Heart right ventricle (tissue), 16 donors: ENCODE measurements around the gene GOLGA6L10. TPM values are rescaled to one million over a fixed set of nuclear protein-coding genes. Genes with fewer than 3 reads are reported as not detected.

ENCODE experiments used
- ATAC-seq, 8 donors: fragments of 200-7000 bp; cut with Tn5 transposase; one replicate each; pipeline ENCODE4 v1.9.1; 2020; ENCODE audit warnings: mild to moderate bottlenecking in 8 of 8, moderate library complexity in 8 of 8, moderate number of reproducible peaks in 1 of 8
- DNase-seq, 2 donors: peaks; one replicate each; pipeline ENCODE4 v3.0.0-alpha.2; 2020
- H3K27ac ChIP-seq, 10 donors: fragments of 200-600 bp; sonication (generic) in 2 of 10; one replicate each; pipeline versions ENCODE4 v1.5.0 to v1.8.0; 2020 to 2022; ENCODE audit warnings: mild to moderate bottlenecking in 3 of 10
- H3K27me3 ChIP-seq, 7 donors: fragments of 200-600 bp; one replicate each; pipeline ENCODE4 v1.8.0; 2021 to 2022; ENCODE audit warnings: mild to moderate bottlenecking in 2 of 7
- H3K36me3 ChIP-seq, 9 donors: fragments of 200-600 bp; sonication (generic) in 1 of 9; one replicate each; pipeline versions ENCODE4 v1.5.0 to v1.8.0; 2020 to 2022; ENCODE audit warnings: mild to moderate bottlenecking in 2 of 9
- H3K4me1 ChIP-seq, 9 donors: fragments of 200-600 bp; sonication (generic) in 1 of 9; one replicate each; pipeline versions ENCODE4 v1.5.0 to v1.8.0; 2020 to 2022; ENCODE audit warnings: mild to moderate bottlenecking in 4 of 9
- H3K4me3 ChIP-seq, 10 donors: fragments of 200-600 bp; sonication (generic) in 2 of 10; one replicate each; pipeline versions ENCODE4 v1.5.0 to v1.8.0; 2020 to 2022; ENCODE audit warnings: mild to moderate bottlenecking in 7 of 10, moderate library complexity in 2 of 10
- H3K9me3 ChIP-seq, 11 donors: fragments of 200-600 bp in 10 of 11; sonication (generic) in 2 of 11; one replicate each; pipeline versions ENCODE4 v1.5.0 to v1.8.0; 2013 to 2022; ENCODE audit warnings: mild to moderate bottlenecking in 2 of 11, control low read depth in 1 of 11, moderate library complexity in 1 of 11
- WGBS, 2 donors: extraction: QIAGEN DNeasy Blood & Tissue Kit; methylation state at CpG; one replicate each; pipeline ENCODE4 v1.1.7; 2013; ENCODE audit warnings: inconsistent platforms in 1 of 2; 5-methylcytosine and 5-hydroxymethylcytosine counted together
- intact Hi-C, 10 donors: fragments of 100-400 bp; cut with DNase I; formaldehyde crosslinking; loops; one replicate each; pipeline versions ENCODE4 v1.11.1 to v1.14.2; 2022
- polyA plus RNA-seq, 2 donors: library from polyadenylated mRNA; stranded (reverse); fragments of 200-250 nt; gene quantifications; one replicate each; pipeline ENCODE4 v1.2.3, GENCODE V29; 2013
- total RNA-seq, 10 donors: library from RNA; stranded (reverse); fragmentation: NEBNext Ultra II Directional in 3 of 10; extraction: Animal tissue kit (Norgen Biotek cat#: 25700) in 3 of 10; gene quantifications; one replicate each; pipeline versions ENCODE4 v1.2.1 to v1.2.4, GENCODE V29; 2021 to 2023
- TF ChIP-seq, protein P1 (sequence below), 9 donors: fragments of 200-600 bp; sonication (generic) in 2 of 9; IDR thresholded peaks; one replicate each; pipeline versions ENCODE4 v1.5.0 to v1.8.0; 2021 to 2022; ENCODE audit warnings: antibody characterized with exemption in 9 of 9, mild to moderate bottlenecking in 5 of 9, moderate library complexity in 1 of 9
- donor health status: Arrhythmogenic right ventricular cardiomyopathy.
- donor health status: ischemic (EF 13 %, LVEDD 7.1; RV severe dilation, severe dysfunction).
- donor health status: healthy with polysubstance abuse.
- donor health status: DM: no; HTN: yes; CAD: no.
- donor health status: DM: no; HTN: no; CAD: no.
- donor health status: ischemic (EF 25% LVEDD 6.9; RV normal size, moderate dysfunction).
- donor health status: ischemic (EF 25% LVEDD 5.7; RV mildly dilated, moderate dysfunction).
- donor health status: healthy.
- donor health status: DM: yes; HTN: yes; CAD: no.
- donor health status: Ischemic cardiomyopathy.
- donor health status: ischemic (EF 35%, LVEDD 5.7; RV mildly dilated, moderate dysfunction).
- donor health status: nonischemic (EF 11% LVEDD 7.7; RV severe dilation, severe dysfunction).
- donor health status: DM: yes; HTN: yes; CAD: no.
- donor health status: PGD.
- donor health status: ischemic (EF 29% LVEDD 5.4; RV normal size, mild dysfunction).
- donor health status: nonischemic (EF 23%, LVEDD 6.1; RV moderate dilation, normal function).

Gene GOLGA6L10
- total and polyA plus RNA-seq, 12 donors = 0.34 to 5.3 (median 0.62) TPM

DNA sequence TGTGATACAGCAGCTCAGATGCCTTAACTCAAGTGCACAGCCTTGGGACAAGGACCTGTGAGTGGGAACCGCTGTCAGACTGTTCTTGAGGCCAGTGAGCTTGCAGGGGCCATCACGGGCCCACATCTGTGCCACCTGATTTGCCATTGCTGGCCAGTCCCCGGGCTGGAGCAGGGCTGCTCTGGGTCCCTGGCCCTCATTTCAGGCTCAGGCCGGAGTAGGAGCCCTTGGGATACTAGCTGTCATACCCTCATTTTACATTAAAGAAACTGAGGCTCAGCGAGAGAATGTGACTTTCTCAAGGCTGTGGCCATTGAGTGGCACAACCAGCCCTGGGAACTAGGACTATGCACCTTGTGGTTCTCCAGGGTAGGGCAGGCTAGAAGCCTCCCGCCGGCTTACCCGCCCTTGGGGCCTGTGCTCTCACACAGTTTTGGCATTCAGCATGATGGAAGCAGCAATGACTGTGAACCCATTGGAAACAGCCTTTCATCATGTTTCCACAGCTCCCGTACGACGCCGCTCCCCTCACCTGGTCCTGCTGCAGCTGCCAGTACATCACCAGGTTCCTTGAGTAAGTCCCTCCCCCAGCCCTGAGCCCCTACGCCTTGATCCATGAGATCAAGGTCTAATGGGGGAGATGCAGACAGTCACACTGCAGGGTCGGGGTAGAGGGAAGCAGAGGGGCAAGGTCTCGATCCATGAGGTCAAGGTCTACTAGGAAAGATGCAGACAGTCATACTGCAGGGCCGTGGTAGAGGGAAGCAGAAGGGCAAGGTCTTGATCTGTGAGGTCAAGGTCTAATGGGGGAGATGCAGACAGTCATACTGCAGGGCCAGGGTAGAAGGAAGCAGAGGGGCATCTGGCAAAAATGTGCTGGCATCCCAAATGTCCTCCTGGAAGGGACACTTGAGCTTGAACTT is 42.2 kb downstream of the GOLGA6L10 start:
- intact Hi-C loops = no loop called here
- H3K27ac ChIP-seq = no peak overlapping the region
- 87 to 89% methylated on average over 16 of the region's 16 CpGs for WGBS, 2 donors
- TF ChIP-seq, protein P1, sequence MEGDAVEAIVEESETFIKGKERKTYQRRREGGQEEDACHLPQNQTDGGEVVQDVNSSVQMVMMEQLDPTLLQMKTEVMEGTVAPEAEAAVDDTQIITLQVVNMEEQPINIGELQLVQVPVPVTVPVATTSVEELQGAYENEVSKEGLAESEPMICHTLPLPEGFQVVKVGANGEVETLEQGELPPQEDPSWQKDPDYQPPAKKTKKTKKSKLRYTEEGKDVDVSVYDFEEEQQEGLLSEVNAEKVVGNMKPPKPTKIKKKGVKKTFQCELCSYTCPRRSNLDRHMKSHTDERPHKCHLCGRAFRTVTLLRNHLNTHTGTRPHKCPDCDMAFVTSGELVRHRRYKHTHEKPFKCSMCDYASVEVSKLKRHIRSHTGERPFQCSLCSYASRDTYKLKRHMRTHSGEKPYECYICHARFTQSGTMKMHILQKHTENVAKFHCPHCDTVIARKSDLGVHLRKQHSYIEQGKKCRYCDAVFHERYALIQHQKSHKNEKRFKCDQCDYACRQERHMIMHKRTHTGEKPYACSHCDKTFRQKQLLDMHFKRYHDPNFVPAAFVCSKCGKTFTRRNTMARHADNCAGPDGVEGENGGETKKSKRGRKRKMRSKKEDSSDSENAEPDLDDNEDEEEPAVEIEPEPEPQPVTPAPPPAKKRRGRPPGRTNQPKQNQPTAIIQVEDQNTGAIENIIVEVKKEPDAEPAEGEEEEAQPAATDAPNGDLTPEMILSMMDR (IDR thresholded peaks at IDR 0.05) = no peak
- H3K36me3 ChIP-seq = no peaks in the 10 kb centered on the region
- peaks cover 0 to 12% (median 0%) of the 10 kb centered on the region in 11 donors for H3K9me3 ChIP-seq
- no peaks in the 10 kb centered on the region for H3K4me1 ChIP-seq
- H3K27me3 ChIP-seq = no peaks in the 10 kb centered on the region
- no peak overlapping the region for H3K4me3 ChIP-seq
- DNase-seq (no peak), ATAC-seq (no peak)

DNA sequence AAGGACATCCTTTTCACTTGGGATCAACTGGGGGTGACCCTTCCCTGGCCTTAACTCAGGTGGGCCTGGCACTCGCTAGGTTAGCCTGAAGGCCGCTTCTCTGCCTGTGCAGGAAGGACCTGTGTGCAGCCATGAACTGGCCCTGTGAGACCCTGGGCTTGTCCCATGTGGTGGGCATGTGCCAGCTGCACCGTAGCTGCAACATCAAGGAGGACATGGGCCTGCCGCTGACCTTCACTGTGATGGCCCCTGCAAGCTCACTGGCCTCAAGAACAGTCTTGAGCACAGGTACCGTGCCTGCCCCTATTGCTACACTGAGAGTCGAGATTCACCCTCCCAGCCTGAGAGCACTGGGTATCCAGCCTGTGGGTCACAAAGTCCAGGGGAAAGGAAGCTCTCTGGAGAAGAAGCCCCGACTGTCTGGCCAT is 43.6 kb downstream of the GOLGA6L10 start:
- H3K27me3 ChIP-seq = no peaks in the 10 kb centered on the region
- no peak overlapping the region for H3K27ac ChIP-seq
- peaks cover 0 to 9% (median 0%) of the 10 kb centered on the region in 9 donors for H3K4me1 ChIP-seq
- peaks cover 0 to 10% (median 0%) of the 10 kb centered on the region in 11 donors for H3K9me3 ChIP-seq
- DNase-seq (no peak), ATAC-seq (no peak)
- H3K36me3 ChIP-seq = no peaks in the 10 kb centered on the region
- no peak overlapping the region for H3K4me3 ChIP-seq
- 89 to 92% methylated on average over 7 of the region's 7 CpGs for WGBS, 2 donors
- TF ChIP-seq, protein P1 (IDR thresholded peaks at IDR 0.05) = no peak
- intact Hi-C loops = no loop called here

DNA sequence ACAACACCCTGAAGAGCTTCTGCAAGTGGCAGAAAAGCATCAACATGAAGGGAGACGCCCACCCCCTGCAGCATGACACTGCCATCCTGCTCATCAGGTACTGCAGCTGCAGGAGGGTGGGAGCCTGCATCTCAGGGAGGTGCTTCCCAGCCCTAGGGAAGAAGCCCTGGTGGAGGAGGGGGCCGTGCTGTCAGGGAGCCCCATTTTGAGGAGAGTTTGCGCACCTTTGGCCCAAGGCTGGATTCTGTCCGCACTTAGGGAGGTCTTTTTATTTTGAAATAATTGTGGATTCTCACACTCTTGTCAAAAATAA is 44.5 kb downstream of the GOLGA6L10 start:
- Histone ChIP-seq H3K9me3 (peaks cover 0 to 1% (median 0%) of the 10 kb centered on the region in 11 donors), H3K4me1 (peaks cover 0 to 11% (median 0%) of the 10 kb centered on the region in 9 donors), H3K36me3 (no peaks in the 10 kb centered on the region), H3K4me3 (no peak overlapping the region), H3K27ac (no peak overlapping the region), H3K27me3 (no peaks in the 10 kb centered on the region)
- ATAC-seq = no peak
- TF ChIP-seq, protein P1 (IDR thresholded peaks at IDR 0.05) = no peak
- intact Hi-C loops = no loop called here
- DNase-seq = no peak
- WGBS, 2 donors = 83 to 92% methylated on average over 4 of the region's 4 CpGs

DNA sequence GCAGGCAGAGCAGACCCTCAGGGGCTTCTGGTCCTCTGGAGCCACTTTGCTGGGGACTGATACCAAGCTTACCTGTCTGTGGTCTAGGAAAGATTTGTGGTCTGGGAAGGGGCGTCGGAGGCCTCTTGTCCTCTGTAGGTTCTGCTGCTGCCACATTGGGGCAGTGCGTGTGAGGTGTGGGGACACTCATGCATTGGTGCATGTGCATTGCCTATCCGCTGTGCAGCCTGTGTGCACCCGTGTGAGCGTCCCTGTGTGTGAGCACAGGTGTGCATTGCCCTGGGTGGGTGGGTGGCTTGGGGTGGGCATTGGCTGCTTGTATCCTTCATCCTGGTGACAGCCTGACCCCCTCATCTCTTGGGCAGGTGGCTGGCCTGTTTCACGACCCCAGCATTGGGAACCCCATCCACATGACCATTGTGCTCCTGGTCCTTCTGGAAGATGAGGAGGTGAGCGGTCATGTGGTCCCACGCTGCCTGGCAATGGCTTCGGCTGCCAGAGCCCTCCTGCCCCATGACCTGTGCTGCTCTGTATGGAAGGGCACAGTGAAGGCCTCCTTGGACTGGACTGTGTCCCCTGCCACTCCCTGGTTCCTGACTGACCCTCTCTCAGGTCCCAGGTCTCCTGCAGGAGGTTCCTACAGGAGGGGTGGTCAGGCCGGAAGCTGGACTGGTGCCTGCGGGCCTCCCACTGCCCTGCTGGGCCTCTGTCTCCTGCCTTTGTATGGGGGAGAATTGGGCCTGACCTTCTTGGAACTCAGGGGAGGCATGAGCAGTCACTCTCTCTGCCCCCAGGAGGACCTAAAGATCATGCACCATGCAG is 45.1 kb downstream of the GOLGA6L10 start:
- H3K36me3 ChIP-seq = no peaks in the 10 kb centered on the region
- intact Hi-C loops = no loop called here
- no peaks in the 10 kb centered on the region for H3K27me3 ChIP-seq
- WGBS, 2 donors = 94% methylated on average over 12 of the region's 12 CpGs
- peaks cover 0 to 11% (median 0%) of the 10 kb centered on the region in 9 donors for H3K4me1 ChIP-seq
- no peaks in the 10 kb centered on the region for H3K9me3 ChIP-seq
- no peak overlapping the region for H3K4me3 ChIP-seq
- no peak for ATAC-seq
- no peak overlapping the region for H3K27ac ChIP-seq
- no peak for DNase-seq
- TF ChIP-seq, protein P1 (IDR thresholded peaks at IDR 0.05) = no peak
